ENCODE measurements around the gene TRO. TPM values are rescaled to one million over a fixed set of nuclear protein-coding genes. Genes with fewer than 3 reads are reported as not detected.

Gene TRO, protein sequence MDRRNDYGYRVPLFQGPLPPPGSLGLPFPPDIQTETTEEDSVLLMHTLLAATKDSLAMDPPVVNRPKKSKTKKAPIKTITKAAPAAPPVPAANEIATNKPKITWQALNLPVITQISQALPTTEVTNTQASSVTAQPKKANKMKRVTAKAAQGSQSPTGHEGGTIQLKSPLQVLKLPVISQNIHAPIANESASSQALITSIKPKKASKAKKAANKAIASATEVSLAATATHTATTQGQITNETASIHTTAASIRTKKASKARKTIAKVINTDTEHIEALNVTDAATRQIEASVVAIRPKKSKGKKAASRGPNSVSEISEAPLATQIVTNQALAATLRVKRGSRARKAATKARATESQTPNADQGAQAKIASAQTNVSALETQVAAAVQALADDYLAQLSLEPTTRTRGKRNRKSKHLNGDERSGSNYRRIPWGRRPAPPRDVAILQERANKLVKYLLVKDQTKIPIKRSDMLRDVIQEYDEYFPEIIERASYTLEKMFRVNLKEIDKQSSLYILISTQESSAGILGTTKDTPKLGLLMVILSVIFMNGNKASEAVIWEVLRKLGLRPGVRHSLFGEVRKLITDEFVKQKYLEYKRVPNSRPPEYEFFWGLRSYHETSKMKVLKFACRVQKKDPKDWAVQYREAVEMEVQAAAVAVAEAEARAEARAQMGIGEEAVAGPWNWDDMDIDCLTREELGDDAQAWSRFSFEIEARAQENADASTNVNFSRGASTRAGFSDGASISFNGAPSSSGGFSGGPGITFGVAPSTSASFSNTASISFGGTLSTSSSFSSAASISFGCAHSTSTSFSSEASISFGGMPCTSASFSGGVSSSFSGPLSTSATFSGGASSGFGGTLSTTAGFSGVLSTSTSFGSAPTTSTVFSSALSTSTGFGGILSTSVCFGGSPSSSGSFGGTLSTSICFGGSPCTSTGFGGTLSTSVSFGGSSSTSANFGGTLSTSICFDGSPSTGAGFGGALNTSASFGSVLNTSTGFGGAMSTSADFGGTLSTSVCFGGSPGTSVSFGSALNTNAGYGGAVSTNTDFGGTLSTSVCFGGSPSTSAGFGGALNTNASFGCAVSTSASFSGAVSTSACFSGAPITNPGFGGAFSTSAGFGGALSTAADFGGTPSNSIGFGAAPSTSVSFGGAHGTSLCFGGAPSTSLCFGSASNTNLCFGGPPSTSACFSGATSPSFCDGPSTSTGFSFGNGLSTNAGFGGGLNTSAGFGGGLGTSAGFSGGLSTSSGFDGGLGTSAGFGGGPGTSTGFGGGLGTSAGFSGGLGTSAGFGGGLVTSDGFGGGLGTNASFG (N-terminal part only)
- total RNA-seq = 17.1 and 19.7 TPM in 2 replicates

- no peak for DNase-seq (ENCODE audit: low read depth)
- H3K36me3 ChIP-seq (ENCODE audit: control insufficient read depth, insufficient read depth, low read length) = no peaks in the 10 kb centered on the region
- peak; percentile 34 for TF ChIP-seq CTCF (IDR thresholded peaks at IDR 0.05; ENCODE audit: insufficient read depth, low read length, poor library complexity, severe bottlenecking)
- no peaks in the 10 kb centered on the region for H3K27me3 ChIP-seq (ENCODE audit: control insufficient read depth, insufficient read depth, low read length)
- H3K4me3 ChIP-seq (ENCODE audit: low read depth, low read length) = peak within 1 kb of the TSS; percentile 72
Measured at GRCh38 chrX:54920610-54921426, at the start of gene TRO. TSS of gene TRO (plus strand) at chrX:54920824. CDS start at chrX:54922247, 1,423 bp downstream.

DNA sequence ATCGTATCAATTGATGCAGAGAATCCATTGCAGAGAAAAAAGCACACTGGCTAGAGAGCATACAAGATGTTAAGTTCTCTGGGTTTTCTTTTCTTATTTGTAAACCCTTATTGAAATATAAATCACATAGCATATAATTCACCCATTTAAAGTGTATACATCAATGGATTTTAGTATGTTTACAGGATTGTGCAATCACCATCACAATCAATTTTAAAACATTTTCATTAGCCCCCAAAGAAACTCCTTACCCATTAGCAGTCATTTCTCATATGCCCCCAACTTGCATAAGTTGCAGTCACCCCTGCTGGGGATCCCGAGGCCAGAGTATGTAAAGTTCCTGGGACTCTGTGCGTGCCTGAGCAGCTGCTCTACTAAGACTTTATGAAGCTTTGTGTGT lies 34.9 kb upstream of the TRO start:
- TF ChIP-seq CTCF (IDR thresholded peaks at IDR 0.05; ENCODE audit: insufficient read depth, low read length, poor library complexity, severe bottlenecking) = no peak
- Histone ChIP-seq H3K4me3 (ENCODE audit: low read depth, low read length) (no peak overlapping the region), H3K36me3 (ENCODE audit: control insufficient read depth, insufficient read depth, low read length) (no peaks in the 10 kb centered on the region), H3K27me3 (ENCODE audit: control insufficient read depth, insufficient read depth, low read length) (no peaks in the 10 kb centered on the region)
- no peak for DNase-seq (ENCODE audit: low read depth)

- no peak for DNase-seq (ENCODE audit: low read depth)
Measured at GRCh38 chrX:54891573-54891972, 29.1 kb upstream of the TRO start.

GRCh38 chrX:54894159-54894558 lies 26.5 kb upstream of the TRO start:
- Histone ChIP-seq H3K4me3 (ENCODE audit: low read depth, low read length) (no peak overlapping the region), H3K27me3 (ENCODE audit: control insufficient read depth, insufficient read depth, low read length) (no peaks in the 10 kb centered on the region), H3K36me3 (ENCODE audit: control insufficient read depth, insufficient read depth, low read length) (no peaks in the 10 kb centered on the region)
- DNase-seq (ENCODE audit: low read depth) = no peak
- TF ChIP-seq CTCF (IDR thresholded peaks at IDR 0.05; ENCODE audit: insufficient read depth, low read length, poor library complexity, severe bottlenecking) = no peak

More at GRCh38 chrX:54891573-54891972, 29.1 kb upstream of the TRO start:
- Histone ChIP-seq H3K36me3 (ENCODE audit: control insufficient read depth, insufficient read depth, low read length) (no peaks in the 10 kb centered on the region), H3K27me3 (ENCODE audit: control insufficient read depth, insufficient read depth, low read length) (no peaks in the 10 kb centered on the region), H3K4me3 (ENCODE audit: low read depth, low read length) (no peak overlapping the region)
- peak; percentile 35 for TF ChIP-seq CTCF (IDR thresholded peaks at IDR 0.05; ENCODE audit: insufficient read depth, low read length, poor library complexity, severe bottlenecking)

GRCh38 chrX:54909941-54910340 lies 10.7 kb upstream of the TRO start:
- Histone ChIP-seq H3K27me3 (ENCODE audit: control insufficient read depth, insufficient read depth, low read length) (no peaks in the 10 kb centered on the region), H3K36me3 (ENCODE audit: control insufficient read depth, insufficient read depth, low read length) (no peaks in the 10 kb centered on the region), H3K4me3 (ENCODE audit: low read depth, low read length) (no peak overlapping the region)
- no peak for TF ChIP-seq CTCF (IDR thresholded peaks at IDR 0.05; ENCODE audit: insufficient read depth, low read length, poor library complexity, severe bottlenecking)
- DNase-seq (ENCODE audit: low read depth) = no peak
